Measurements from ENCODE around the gene ACOT8.
A peak's percentile ranks its signal among the peaks of the same experiment; 100 is the strongest.
"Not testable (repeated sequence)": the region's sequence is repeated elsewhere in the genome, so short reads cannot be mapped to it uniquely, and the experiment has no call there.

ACOT8 gene

DNA sequence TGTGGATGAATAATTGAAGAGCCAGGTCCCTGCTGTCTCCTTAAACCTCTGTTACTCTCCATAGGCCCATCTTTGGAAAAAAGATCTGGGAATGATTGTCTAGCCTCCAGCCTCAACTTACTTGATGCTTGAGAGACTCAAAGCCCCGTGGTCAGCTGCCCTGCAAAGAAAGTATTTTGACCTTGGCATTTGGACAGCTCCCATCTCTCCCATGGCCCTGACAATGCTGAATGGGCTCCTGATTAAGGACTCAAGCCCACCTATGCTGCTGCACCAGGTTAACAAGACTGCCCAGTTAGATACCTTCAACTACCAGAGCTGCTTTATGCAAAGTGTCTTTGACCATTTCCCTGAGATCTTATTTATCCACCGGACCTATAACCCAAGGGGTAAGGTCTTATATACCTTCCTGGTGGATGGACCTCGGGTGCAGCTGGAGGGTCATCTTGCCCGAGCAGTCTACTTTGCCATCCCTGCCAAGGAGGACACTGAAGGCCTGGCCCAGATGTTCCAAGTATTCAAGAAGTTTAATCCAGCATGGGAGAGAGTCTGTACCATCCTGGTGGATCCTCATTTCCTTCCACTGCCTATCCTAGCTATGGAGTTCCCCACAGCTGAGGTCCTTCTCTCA, 25.4 kb upstream of the ACOT8 start:
- H3K36me3 ChIP-seq (replicated peaks), result peaks cover 12% of the 10 kb centered on the region
- TF ChIP-seq, protein P1, sequence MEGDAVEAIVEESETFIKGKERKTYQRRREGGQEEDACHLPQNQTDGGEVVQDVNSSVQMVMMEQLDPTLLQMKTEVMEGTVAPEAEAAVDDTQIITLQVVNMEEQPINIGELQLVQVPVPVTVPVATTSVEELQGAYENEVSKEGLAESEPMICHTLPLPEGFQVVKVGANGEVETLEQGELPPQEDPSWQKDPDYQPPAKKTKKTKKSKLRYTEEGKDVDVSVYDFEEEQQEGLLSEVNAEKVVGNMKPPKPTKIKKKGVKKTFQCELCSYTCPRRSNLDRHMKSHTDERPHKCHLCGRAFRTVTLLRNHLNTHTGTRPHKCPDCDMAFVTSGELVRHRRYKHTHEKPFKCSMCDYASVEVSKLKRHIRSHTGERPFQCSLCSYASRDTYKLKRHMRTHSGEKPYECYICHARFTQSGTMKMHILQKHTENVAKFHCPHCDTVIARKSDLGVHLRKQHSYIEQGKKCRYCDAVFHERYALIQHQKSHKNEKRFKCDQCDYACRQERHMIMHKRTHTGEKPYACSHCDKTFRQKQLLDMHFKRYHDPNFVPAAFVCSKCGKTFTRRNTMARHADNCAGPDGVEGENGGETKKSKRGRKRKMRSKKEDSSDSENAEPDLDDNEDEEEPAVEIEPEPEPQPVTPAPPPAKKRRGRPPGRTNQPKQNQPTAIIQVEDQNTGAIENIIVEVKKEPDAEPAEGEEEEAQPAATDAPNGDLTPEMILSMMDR (IDR thresholded peaks at IDR 0.05; ENCODE audit: low read depth, low read length, missing control alignments), result no peak
- H3K27me3 ChIP-seq (replicated peaks), result no peaks in the 10 kb centered on the region
- no peak overlapping the region for H3K27ac ChIP-seq
- no peak for DNase-seq
- H3K4me3 ChIP-seq (ENCODE audit: low read depth, low read length), result no peak overlapping the region
- in situ Hi-C loops (cut with HindIII; ENCODE audit: low pct_ligation_motif_present, low sequenced_read_pairs), result no loop called here

DNA sequence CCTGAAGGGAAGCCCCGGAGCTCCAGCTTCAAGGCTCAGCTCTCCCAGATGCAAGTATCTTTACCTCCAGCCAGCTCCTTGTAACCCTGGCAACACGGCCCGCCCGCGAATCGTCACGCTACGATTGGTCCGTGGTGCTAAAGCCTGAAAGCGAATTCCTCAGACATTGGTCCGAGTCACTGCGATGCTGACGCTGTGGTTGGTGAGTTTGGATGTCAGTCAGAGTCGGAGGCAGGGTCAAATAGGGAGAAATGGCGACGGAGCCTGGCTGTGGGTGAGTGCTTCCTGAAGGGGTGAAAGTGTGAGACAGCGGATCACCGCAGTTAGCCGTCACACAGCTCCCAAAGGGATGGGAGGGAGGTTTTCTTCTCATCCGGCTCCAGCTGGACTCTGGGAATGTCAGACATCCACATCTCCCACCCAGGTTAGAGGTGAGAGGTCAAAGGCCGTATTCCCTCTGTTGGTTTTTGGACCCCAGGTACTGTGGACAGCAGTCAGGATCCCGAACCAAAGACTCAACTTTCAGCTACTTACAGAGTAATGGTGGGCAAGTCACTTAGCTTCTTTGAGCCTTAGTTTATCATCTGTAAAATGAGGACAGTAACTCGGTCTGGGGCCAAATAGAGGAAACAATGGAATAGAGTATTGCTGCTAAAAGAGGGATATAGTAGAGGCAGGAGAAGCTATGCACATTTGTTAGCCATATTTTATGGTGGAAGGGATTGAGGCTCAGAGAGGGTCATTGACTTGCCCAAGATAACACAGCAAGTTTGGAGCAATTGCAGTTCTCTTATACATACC, 24.0 kb upstream of the ACOT8 start, which contains the start of gene ZSWIM1:
Gene ZSWIM1, plus strand, starts transcription at position 240 of the 801 bp plus-strand sequence. CDS start 1,366 bp downstream, outside the sequence.
- peaks cover 12% of the 10 kb centered on the region for H3K36me3 ChIP-seq (replicated peaks)
- TF ChIP-seq, protein P1 (IDR thresholded peaks at IDR 0.05; ENCODE audit: low read depth, low read length, missing control alignments), result no peak
- H3K4me3 ChIP-seq (ENCODE audit: low read depth, low read length), result peak within 1 kb of the TSS; percentile 97
- in situ Hi-C loops (cut with HindIII; ENCODE audit: low pct_ligation_motif_present, low sequenced_read_pairs), result no loop called here
- DNase-seq, result peak; percentile 99
- no peaks in the 10 kb centered on the region for H3K27me3 ChIP-seq (replicated peaks)
- peak within 1 kb of the TSS; percentile 63 for H3K27ac ChIP-seq

DNA sequence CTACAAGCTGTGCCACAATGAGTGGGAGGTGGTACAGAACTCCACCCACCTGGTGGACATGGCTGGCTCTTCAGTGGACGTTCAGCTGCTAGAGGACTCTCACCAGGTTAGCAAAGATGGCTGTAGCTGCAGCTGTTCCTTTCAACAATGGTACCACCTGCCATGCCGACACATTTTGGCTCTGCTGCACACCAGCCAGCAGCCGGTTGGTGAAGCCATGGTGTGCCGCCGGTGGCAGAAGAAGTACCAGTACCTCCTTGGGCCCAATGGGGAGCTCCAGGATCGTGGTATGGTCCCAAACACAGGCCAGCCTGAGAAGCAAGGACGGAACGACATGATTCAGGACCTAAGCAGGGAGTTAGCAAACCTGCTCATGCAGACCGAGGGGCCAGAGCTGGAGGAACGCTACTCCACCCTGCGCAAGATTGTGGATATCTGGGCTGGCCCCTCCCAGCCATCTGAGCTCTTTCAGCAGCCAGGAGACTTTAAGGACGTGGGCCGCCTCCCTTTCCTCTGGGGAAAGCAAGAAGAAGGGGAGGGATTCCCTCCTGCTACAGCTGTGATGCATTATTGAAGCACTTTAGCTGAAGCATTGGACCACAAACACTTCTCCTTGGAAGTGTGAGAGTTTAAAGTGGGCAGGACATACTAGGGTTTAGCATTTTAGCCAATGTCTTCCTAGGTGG, 21.0 kb upstream of the ACOT8 start:
- Histone ChIP-seq H3K36me3 (replicated peaks) (peaks cover 4% of the 10 kb centered on the region), H3K27ac (no peak overlapping the region), H3K4me3 (ENCODE audit: low read depth, low read length) (no peak overlapping the region), H3K27me3 (replicated peaks) (no peaks in the 10 kb centered on the region)
- no peak for DNase-seq
- TF ChIP-seq, protein P1 (IDR thresholded peaks at IDR 0.05; ENCODE audit: low read depth, low read length, missing control alignments), result no peak
- in situ Hi-C loops (cut with HindIII; ENCODE audit: low pct_ligation_motif_present, low sequenced_read_pairs), result no loop called here

DNA sequence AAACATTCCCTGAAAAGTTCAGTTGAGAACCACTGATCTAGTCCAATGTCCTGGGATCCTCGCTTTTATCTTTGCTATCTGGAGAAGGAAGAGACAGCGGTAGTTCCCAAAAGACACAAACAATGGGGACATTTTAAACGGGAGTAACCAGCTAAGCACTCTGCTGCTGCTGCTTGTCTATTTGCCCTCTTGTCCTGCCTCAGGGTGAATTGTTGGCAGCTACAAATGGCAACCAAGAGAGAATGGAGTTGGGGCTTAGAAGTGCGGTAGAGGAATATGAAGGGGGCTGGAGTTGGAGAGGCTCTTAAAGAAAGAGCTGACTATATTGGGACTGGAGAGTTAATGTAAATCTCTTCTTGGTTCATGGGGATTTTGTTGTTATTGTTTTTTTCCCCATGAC, 17.4 kb upstream of the ACOT8 start:
- no peak overlapping the region for H3K4me3 ChIP-seq (ENCODE audit: low read depth, low read length)
- no peaks in the 10 kb centered on the region for H3K36me3 ChIP-seq (replicated peaks)
- in situ Hi-C loops (cut with HindIII; ENCODE audit: low pct_ligation_motif_present, low sequenced_read_pairs), result no loop called here
- H3K27ac ChIP-seq, result no peak overlapping the region
- no peak for DNase-seq
- TF ChIP-seq, protein P1 (IDR thresholded peaks at IDR 0.05; ENCODE audit: low read depth, low read length, missing control alignments), result no peak
- no peaks in the 10 kb centered on the region for H3K27me3 ChIP-seq (replicated peaks)

DNA sequence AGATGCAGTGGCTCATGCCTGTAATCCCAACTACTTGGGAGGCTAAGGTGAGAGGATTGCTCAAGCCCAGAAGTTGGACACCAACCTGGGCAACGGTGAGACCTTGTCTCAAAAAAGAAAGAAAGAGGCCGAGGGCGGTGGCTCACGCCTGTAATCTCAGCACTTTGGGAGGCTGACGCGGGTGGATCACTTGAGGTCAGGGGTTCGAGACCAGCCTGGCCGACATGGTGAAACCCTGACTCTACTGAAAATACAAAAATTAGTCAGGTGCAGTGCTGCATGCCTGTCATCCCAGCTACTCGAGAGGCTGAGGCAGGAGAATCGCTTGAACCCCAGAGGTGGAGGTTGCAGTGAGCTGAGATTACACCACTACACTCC, 16.9 kb upstream of the ACOT8 start:
- H3K4me3 ChIP-seq (ENCODE audit: low read depth, low read length); H3K27me3 ChIP-seq (replicated peaks); H3K36me3 ChIP-seq (replicated peaks); DNase-seq; in situ Hi-C loops (cut with HindIII; ENCODE audit: low pct_ligation_motif_present, low sequenced_read_pairs); H3K27ac ChIP-seq: not testable (repeated sequence)
